Measurements from ENCODE around the gene HRH3.

Gene HRH3

DNA sequence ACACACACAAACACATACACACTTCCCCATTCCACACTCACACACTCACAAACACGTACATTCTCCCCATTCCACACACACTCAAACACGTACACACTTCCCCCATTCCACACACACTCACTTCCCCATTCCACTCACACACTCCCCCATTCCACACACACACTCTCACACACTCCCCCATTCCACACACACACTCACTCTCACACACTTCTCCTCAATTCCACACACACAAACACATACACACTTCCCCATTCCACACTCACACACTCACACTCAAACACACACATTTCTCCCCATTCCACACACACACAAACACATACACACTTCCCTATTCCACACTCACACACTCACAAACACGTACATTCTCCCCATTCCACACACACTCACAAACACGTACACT lies 9.6 kb upstream of the HRH3 start:
- DNase-seq = no peak

GRCh38 chr20:62228982-62229545 lies 9.0 kb upstream of the HRH3 start:
- no peak for DNase-seq

DNA sequence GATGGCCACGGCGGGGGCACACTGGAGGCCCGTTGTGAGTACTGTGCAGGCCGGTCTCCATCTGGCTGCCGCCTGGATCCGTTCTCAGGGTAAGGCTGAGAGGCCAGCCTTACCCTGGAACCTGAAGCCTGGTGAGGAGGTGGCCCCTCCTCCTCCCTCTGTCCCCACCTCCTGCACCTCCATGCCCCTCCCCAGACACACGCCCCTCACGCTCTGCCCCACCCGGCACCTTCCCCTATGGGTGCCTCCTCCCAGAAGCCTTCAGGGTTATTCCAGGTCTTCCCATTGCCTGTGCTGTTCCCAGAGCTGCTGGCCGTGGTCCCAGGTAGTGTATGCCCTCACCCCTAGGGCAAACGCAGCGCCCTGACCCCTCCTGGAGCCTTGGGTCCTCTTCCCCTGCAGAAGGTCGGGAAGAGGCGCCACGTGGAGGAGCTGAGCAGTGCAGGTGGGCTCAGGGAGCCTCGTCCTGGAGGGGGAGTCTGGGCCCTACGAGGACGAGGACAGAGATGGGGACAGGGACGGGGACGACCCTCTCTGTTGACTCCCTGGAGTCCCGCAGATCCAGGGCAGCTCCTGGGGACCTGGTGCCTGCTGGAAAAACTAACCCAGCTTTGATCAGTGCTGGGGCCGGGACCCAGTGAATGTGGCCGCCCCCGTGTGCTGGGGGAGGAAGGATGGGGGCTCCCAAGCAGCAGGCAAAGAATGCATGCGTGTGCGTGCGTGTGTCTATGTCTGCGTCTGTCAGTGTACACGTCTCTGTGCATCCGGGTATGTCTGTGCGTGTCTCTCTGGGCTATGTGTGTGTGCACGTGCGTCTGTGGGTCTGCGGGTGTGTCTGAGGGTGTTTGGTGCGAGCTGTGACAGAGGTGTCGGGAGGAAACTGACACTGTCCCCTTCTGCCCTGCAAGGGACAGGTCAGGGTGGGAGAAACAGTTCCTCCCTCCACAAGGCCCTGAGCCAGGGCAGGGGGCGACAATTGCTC lies 8.2 kb upstream of the HRH3 start:
- DNase-seq = no peak

- DNase-seq = no peak
Observed at GRCh38 chr20:62227591-62227976, 7.5 kb upstream of the HRH3 start.

DNA sequence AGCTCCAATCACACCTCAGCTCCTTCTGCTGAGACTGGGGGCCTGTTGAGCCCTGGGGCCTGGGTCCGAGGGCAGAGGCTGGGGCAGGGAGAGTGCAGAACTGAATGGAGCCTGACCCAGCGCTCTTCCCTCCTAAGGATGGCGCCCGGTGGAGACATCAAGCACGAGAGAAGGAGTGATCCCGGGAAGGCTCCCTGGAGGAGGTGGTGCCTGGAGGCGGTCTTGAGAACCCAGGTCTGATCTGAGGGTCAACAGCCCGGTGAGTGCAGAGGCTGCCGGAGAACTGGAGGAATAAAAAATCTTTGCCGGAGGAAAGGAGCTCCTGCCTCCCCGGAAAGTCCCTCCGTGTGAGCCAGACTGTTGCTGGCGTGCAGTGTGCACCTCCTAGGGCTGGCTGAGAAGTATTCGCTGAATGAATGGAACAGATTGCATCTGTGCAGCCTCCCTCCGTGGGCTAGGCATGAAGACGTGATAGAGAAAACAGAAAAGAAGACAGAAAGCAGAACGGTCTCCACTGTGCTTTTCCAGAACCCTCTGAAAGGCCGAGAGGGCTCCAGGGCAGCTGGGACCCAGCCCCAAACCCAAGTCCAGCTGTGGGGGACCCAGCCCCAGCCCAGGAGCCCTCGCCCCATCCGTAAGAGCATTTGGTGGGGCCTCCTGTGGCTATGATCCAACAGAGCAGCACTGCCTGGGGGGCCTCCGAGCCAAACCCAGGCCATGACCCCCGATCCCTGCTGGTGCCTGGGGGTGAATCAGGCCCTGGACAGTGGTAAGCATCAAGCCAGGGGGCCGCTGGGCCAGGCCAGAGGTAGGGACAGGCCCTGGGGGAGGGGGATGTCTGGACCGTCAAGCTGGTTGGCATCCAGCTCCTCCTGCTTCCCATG lies 6.9 kb upstream of the HRH3 start:
- no peak for DNase-seq

DNA sequence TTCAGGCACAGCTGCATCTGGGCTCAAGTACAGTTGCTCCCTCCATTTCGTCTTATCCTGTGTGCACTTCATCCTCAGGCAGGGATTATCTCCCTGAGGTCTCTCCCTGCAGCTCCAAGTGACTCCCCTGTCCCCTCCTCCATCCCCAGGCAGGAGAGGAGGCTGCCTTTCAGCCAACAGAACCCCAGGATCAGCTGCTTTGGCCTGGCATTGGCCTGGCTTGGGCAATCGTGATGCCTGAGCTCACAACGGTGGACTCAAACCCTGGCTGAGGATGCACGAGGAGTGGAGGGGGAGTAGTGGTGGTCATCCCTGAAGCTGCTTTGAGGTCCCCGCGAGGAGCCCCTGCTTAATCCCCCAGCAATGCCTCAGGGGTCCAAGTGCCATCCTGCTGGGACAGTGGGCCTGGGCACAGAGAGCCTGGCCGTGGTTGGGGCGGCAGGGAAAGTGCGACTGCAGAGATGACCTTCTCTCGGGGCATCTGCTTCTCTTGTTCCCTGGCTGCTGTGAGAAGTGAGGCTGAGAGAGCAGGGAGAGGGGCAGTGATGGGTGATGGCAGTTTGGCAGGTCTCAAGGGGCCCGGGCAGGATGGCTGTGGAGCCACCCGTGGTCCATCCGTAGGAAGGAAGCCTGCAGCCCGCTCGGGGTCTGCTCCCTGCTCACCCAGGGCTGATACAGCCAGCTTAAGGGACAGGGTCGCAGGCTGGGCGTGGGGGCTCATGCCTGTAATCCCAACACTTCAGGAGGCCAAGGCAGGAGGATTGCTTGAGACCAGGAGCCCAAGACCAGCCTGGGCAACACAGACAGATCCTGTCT lies 6.0 kb upstream of the HRH3 start:
- peak in 1 of 14 donors; percentile 46 for DNase-seq

DNA sequence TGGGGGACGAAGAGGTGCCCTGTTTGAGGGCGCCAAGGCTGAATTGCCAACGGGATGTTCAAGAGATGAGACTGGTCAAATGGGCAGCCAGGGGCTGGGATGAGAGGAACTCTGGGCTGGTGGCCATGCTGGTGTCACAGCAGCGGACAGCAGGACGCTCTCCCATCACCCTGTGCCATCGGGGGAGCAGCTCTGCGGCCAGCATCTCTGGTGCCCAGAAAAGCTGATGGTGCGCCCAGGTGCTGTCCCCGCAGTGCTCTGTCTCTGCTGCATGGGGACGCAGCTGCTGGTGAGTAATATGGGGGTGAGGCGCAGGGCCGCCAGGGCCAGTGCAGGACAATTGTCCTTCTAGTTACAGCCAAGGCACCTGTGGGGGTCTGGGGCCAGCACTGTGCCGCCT lies 4.9 kb upstream of the HRH3 start:
- DNase-seq = no peak

DNA sequence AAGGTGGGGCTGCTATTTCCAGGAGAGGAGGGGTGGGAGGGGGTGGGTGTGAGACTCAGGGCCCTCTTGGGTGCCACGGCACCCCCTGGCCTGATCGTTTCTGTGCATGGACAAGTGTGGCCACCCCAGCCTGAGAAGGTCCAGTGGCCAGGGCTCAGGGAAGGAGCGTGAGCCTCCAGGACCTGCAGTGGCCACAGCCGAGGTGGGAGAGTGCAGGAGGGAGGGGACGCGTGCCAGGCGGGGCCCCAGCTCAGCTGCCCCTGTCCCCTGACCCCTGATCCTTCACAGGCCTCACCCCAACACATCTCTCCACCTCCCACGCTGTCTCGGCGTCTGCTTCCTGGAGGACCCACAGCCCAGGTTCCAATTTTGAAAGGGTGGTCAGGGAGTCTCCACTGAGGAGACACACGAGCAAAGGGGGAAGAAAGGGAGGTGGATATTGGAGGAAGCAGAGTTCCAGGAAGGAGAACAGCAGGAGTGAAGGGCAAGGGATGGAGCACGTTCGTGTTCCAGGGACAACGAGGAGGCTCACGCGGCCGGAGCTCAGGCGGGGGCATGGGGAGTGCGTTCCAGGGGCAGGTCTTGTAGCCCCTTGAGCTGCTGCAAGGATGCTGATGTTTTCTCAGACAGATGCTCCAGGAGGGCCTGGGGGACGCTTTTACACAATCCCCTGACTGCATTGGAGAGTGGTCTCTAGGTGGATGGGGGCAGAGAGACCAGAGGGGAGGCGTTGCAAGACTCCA lies 4.2 kb upstream of the HRH3 start:
- DNase-seq = no peak

DNA sequence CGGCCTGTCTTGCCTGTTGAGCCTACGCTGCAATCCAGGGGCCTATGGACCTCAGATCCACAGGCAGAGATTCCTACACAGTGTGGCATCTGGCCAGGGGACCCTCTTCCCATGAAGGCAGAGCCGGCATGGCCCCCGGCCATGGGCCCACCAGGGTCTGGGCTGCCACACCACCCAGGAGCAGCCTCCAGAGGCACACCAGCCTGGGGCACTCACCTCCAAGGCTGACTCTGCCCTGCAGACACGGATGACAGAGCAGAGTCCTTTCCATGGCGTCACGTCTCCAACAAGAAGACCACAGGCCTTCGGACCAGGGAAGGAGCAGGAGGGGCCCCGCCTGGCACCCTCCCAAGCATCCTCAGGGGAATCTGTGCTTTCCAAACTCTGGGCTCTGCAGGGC lies 3.5 kb upstream of the HRH3 start:
- no peak for DNase-seq

GRCh38 chr20:62222972-62223371 lies 2.9 kb upstream of the HRH3 start:
- DNase-seq = no peak

GRCh38 chr20:62222266-62222850 lies 2.3 kb upstream of the HRH3 start:
- DNase-seq = no peak

- DNase-seq = no peak
Observed at GRCh38 chr20:62220666-62221568, 839 bp upstream of the HRH3 start.

DNA sequence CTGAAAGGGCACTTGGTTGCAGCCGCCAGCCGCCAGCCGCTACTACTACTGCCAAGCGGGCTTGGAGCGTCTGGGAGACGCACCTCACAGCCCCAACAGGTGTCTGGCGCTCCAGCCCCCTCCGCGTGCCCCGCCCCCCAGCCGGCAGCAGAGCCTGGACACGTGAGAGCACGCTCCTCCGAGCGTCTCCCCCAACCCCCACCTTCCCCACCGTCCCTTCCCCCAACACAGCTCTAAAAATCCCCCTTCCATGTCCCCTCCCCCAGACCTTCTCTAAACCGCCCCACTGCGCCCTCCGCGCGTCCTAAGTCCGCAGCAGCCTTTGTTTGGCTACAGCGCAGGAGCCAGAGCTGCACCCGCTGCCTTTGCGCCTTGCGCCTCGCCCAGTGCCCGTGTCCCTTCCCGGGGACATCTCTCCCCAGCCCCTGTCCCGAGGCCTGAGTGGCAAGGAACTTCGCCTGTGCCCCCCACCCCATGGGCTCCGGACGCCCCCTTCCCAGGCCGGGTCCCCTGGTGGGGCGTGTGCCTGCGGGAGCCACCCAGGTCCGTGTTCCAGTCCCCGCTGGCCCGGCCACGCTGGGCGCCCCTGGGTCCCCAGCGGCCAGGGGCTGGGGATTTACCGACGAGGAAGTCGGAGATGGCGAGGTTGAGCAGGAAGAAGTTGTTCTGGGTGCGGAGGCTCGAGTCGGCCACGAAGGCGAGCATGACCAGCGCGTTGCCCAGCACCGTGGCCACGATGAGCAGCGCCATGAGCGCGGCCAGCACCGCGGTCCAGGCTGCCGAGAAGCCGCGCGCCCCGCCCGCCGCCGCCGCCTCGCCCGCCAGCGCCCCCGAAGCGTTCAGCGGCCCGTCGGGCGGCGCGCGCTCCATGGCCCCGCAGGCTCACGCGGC lies 732 bp downstream of the HRH3 start:
- DNase-seq = no peak

- DNase-seq = no peak
Observed at GRCh38 chr20:62217913-62218773, 1.9 kb downstream of the HRH3 start.

DNA sequence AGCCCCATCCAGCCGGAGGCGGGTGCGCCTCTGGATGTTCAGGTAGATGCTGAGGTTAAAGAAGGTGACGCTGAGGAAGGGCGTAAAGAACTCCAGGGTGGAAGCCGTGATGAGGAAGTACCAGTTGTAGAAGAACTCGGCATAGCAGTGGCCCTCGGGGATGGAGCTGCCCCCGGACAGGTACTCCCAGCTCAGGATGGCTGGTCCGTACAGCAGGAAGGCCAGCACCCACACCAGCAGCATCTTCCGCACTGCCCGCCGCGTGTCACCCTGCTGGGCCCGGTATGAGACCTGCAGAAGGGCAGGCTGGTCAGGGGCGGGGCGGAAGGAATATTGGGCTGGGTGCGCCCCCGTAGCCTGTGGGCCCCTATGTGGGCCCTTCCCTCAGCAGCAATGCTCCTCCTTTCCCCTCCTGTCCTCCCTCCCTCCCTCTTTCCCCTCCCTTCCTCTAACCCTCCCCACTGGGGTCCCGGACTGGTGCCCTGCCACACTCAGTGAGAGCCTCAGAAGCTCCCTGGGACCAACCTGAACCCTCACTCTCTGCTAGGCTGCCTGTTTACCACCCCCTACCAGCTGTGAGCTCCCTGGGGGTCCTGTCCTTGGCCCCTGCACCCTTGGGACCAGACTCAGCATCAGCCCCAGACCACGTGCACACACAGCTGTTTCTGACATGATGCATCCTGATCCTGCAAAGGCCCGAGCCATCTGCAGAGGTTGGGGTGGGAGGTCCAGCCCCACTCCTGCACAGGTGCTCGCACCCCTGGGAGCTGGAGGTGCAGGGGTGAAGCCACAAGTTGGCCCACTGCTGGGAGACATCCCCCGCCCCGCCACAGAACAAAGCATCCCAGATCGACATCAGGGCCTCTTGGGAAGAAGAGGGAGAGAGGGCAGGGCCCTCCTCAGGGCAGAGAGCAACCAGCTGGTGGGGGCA lies 3.2 kb downstream of the HRH3 start:
- DNase-seq = no peak

DNA sequence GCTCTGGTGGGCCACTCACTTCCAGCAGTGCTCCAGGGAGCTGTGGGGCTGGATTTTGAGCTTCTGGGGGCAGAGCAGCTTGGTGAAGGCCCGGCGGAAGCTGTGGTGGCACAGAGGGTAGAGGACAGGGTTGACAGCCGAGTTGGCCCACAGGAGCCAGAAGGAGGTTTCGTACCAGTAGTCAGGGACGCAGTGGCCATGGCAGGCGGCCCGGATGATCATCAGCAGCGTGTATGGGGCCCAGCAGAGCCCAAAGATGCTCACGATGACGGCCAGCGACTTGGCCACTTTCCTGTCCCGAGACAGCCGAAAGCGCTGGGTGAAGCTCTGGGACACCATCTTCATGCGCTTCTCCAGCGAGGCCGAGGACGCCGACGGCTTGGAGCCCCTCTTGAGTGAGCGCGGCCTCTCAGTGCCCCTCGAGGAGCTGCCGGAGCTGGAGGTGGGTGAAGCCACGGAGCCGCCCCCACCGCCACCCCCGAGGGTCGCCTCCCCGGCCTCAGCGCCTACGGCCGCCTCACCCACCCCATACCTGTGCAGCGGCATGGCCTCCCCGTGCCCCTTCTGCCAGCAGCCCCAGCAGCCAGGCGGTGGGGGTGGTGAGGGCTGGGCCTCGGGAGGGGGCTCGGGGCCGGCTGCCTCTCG lies 4.0 kb downstream of the HRH3 start:
- no peak for DNase-seq

Data from C1 segment of cervical spinal cord (tissue), 14 donors.